Osteoblast (primary cell): ENCODE data around the gene TRIM23. TPM values are rescaled to one million over a fixed set of nuclear protein-coding genes. Genes with fewer than 3 reads are reported as not detected.
A peak's percentile ranks its signal among the peaks of the same experiment; 100 is the strongest.
"Not testable (repeated sequence)": the region's sequence is repeated elsewhere in the genome, so short reads cannot be mapped to it uniquely, and the experiment has no call there.

ENCODE experiments used
- DNase-seq: peaks from one replicate; pipeline ENCODE4 v3.0.0; 2011; ENCODE audit warnings: low spot score, mixed read lengths; ENCODE audit not compliant: insufficient read length; ENCODE audit errors: missing footprints
- H2AFZ ChIP-seq: 2 replicates; pipeline ENCODE4 v1.6.0; 2011; ENCODE audit warnings: mild to moderate bottlenecking, low read length
- H3K27ac ChIP-seq: 2 replicates; pipeline ENCODE4 v1.5.1; 2011; ENCODE audit warnings: mild to moderate bottlenecking, low read depth, low read length, moderate library complexity
- H3K27me3 ChIP-seq: 2 replicates; pipeline ENCODE4 v1.6.0; 2012; ENCODE audit warnings: mild to moderate bottlenecking, control low read depth, inconsistent platforms, low read length, moderate library complexity; ENCODE audit not compliant: insufficient read depth
- H3K36me3 ChIP-seq: 2 replicates; pipeline ENCODE4 v1.5.1; 2011; ENCODE audit warnings: mild to moderate bottlenecking, low read length, control low read depth, moderate library complexity; ENCODE audit not compliant: insufficient read depth
- H3K4me1 ChIP-seq: 2 replicates; pipeline ENCODE4 v1.5.1; 2011; ENCODE audit warnings: mild to moderate bottlenecking, low read length, control low read depth, moderate library complexity; ENCODE audit not compliant: insufficient read depth
- H3K4me2 ChIP-seq: 2 replicates; pipeline ENCODE4 v1.6.0; 2011; ENCODE audit warnings: mild to moderate bottlenecking, low read length; ENCODE audit not compliant: insufficient read depth
- H3K4me3 ChIP-seq: fragments of 200-600 bp; sonication (generic); 3 replicates; pipeline ENCODE4 v1.5.1; 2012; ENCODE audit warnings: mild to moderate bottlenecking, low read length, inconsistent platforms; ENCODE audit not compliant: insufficient read depth
- H3K79me2 ChIP-seq: 2 replicates; pipeline ENCODE4 v1.6.0; 2012; ENCODE audit warnings: mild to moderate bottlenecking, low read length, control low read depth, inconsistent platforms; ENCODE audit not compliant: insufficient read depth
- H3K9me3 ChIP-seq: 2 replicates; pipeline ENCODE4 v1.5.1; 2011; ENCODE audit warnings: low read depth, low read length, control low read depth
- H4K20me1 ChIP-seq: 2 replicates; pipeline ENCODE4 v1.6.0; 2012; ENCODE audit warnings: mild to moderate bottlenecking, low read length, control low read depth; ENCODE audit not compliant: insufficient read depth
- total RNA-seq: library from RNA; depleted of rRNA; stranded (reverse); fragments of >200 nt; gene quantifications from 2 replicates; pipeline ENCODE4 v1.2.3, GENCODE V29; 2012
- TF ChIP-seq, protein P1 (sequence below): IDR thresholded peaks from 2 replicates; pipeline ENCODE4 v1.5.1; 2011; ENCODE audit warnings: mild to moderate bottlenecking, low read depth, low read length, moderate library complexity; ENCODE audit errors: extremely low read depth

The TRIM23 gene
- total RNA-seq, 1 donor, result 30.4 TPM

DNA sequence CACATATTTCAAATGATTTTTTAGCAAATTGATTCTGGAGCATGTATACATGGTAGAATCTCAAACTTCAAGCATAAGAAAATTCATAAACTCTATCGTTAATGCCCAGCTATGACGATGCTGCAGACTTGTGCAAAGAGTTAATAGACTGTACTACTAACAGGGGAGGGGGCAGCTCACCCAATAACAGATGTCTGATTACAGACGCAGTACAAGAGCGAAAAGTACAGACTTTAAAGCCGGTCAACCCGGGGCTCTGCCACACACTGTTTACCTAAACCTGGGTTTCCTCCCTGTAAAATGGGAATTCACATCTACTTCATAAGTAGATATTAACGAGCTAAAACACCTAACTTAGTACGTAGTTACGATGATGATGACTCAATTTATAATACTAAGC lies 651 bp downstream of the TRIM23 start:
- peaks cover 15% of the 10 kb centered on the region for H4K20me1 ChIP-seq
- no peaks in the 10 kb centered on the region for H3K27me3 ChIP-seq
- H2AFZ ChIP-seq, result peak overlapping the region; percentile 89
- no peaks in the 10 kb centered on the region for H3K9me3 ChIP-seq
- no peaks in the 10 kb centered on the region for H3K36me3 ChIP-seq
- TF ChIP-seq, protein P1, sequence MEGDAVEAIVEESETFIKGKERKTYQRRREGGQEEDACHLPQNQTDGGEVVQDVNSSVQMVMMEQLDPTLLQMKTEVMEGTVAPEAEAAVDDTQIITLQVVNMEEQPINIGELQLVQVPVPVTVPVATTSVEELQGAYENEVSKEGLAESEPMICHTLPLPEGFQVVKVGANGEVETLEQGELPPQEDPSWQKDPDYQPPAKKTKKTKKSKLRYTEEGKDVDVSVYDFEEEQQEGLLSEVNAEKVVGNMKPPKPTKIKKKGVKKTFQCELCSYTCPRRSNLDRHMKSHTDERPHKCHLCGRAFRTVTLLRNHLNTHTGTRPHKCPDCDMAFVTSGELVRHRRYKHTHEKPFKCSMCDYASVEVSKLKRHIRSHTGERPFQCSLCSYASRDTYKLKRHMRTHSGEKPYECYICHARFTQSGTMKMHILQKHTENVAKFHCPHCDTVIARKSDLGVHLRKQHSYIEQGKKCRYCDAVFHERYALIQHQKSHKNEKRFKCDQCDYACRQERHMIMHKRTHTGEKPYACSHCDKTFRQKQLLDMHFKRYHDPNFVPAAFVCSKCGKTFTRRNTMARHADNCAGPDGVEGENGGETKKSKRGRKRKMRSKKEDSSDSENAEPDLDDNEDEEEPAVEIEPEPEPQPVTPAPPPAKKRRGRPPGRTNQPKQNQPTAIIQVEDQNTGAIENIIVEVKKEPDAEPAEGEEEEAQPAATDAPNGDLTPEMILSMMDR, result no peak
- peaks cover 28% of the 10 kb centered on the region for H3K4me1 ChIP-seq
- no peak for DNase-seq
- peak overlapping the region; percentile 93 for H3K27ac ChIP-seq
- H3K79me2 ChIP-seq, result peaks cover 90% of the 10 kb centered on the region
- H3K4me3 ChIP-seq, result peak overlapping the region; percentile 98
- peak overlapping the region; percentile 97 for H3K4me2 ChIP-seq

DNA sequence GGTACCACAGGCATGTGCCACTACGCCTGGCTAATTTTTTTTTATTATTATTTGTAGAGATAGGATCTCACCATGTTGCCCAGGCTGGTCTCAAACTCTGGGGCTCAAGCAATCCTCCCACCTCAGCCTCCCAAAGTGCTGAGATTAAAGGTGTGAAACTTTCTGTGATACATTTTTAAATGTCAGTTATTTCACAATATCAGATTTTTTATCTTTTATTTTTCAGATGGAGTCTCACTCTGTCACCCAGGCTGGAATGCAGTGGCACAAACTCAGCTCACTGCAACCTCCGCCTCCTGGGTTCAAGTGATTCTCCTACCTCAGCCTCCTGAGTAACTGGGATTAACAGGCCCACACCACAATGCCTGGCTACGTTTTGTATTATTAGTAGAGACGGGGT lies 2.2 kb downstream of the TRIM23 start:
- not testable (repeated sequence) for DNase-seq, H3K36me3 ChIP-seq, H3K4me3 ChIP-seq, H3K9me3 ChIP-seq, H3K27me3 ChIP-seq, H2AFZ ChIP-seq, H3K27ac ChIP-seq
- peaks cover 15% of the 10 kb centered on the region for H4K20me1 ChIP-seq
- peaks cover 88% of the 10 kb centered on the region for H3K79me2 ChIP-seq
- H3K4me2 ChIP-seq, result peak overlapping the region; percentile 97
- H3K4me1 ChIP-seq, result peaks cover 28% of the 10 kb centered on the region

DNA sequence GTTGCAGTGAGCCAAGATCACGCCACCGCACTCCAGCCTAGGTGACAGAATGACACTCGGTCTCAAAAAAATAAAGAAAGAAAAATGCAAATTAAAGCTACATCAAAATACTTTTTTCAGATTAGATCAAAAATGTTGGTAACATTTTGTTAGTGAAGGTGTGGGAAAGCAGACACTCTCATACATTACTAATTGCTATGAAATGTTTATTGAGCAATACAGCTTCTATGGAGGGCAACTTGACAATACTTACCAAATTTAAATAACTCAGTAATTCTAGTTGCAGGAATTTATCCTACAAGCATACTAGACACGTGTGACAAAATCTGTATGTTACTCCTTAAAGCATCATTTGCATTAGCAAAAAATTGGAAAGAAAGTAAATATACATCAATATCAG lies 4.1 kb downstream of the TRIM23 start:
- Histone ChIP-seq H3K36me3 (peaks cover 11% of the 10 kb centered on the region), H3K4me3 (no peak overlapping the region), H4K20me1 (peaks cover 16% of the 10 kb centered on the region), H3K27me3 (no peaks in the 10 kb centered on the region), H3K4me2 (no peak overlapping the region), H3K9me3 (no peaks in the 10 kb centered on the region), H3K79me2 (peaks cover 84% of the 10 kb centered on the region), H2AFZ (no peak overlapping the region), H3K4me1 (peaks cover 19% of the 10 kb centered on the region), H3K27ac (no peak overlapping the region)
- DNase-seq, result no peak
- TF ChIP-seq, protein P1, result no peak

DNA sequence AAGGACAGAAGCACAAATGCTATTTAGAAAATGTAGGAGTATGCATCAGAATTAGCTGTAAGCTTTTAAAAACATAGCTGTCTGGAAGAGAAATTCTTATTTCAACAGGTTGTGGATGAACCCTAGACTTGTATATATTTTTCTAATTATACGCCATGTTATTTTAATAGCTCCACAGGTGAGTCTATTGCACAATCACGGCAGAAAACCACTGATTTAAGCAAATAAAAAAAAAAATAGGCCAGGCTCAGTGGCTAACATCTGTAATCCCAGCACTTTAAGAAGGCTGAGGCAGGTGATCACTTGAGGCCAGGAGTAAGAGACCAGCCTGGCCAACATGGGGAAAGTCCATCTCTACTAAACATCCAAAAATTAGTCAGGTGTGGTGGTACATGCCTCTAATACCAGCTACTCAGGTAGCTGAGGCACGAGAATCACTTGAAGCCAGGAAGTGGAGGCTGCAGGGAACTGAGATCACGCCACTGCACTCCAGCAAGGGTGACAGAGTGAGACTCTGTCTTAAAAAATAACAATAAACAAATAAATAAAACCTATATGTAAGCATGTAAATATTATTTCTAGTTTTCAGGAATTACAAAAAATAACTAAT lies 11.7 kb downstream of the TRIM23 start:
- H3K27ac ChIP-seq, result no peak overlapping the region
- peaks cover 20% of the 10 kb centered on the region for H3K79me2 ChIP-seq
- no peak for DNase-seq
- no peaks in the 10 kb centered on the region for H3K27me3 ChIP-seq
- no peak overlapping the region for H2AFZ ChIP-seq
- H3K36me3 ChIP-seq, result peaks cover 53% of the 10 kb centered on the region
- no peak overlapping the region for H3K4me2 ChIP-seq
- H4K20me1 ChIP-seq, result peaks cover 3% of the 10 kb centered on the region
- no peaks in the 10 kb centered on the region for H3K4me1 ChIP-seq
- no peak overlapping the region for H3K4me3 ChIP-seq
- TF ChIP-seq, protein P1, result no peak
- H3K9me3 ChIP-seq, result no peaks in the 10 kb centered on the region
